Measurements from ENCODE around the gene KRT83.
"Not testable (repeated sequence)": the region's sequence is repeated elsewhere in the genome, so short reads cannot be mapped to it uniquely, and the experiment has no call there.

Gene KRT83

GRCh38 chr12:52308806-52309425, 12.3 kb downstream of the KRT83 start:
- DNase-seq (ENCODE audit: low read depth) = no peak

DNA sequence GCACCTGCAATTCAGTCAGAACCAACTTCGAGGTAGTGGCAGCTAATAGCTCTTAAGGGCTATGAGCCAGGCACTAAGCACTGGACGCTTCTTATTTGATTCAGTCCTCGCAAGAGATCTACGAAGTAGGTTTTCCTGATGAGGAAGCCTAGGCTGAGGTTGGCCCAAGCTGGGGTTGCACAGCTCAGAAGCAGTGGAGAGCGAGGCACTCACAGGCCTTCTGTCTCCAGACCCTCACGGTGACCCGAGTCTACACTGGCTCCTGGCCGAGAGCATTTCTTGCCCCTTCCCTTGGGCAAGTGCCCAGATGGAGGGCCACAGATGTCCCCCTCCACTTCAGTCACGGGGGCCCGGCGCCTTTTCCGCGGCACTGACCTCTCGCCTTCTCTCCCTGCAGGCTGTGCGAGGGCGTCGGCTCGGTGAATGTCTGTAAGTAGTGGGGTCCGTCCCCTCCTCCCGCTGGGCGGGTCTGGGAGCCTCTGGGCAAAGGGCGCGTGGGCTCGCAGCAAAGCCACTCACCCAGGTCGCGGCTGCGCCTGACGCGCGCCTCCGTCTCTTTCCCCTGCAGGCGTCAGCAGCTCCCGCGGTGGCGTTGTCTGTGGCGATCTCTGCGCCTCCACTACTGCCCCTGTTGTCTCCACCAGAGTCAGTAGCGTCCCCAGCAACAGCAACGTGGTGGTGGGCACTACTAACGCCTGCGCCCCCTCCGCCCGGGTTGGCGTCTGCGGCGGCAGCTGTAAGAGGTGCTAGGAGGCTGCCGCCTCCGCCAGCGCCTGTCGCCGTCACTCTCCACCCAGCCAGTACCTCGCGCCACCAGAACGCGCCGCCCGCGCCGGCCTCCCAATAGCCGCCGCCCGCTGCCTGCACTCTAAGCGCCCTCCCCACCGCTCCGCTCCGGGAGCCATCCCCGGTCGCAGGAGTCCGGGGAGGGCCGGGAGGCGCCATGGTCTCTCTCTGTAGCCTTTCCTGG, 13.1 kb downstream of the KRT83 start:
- DNase-seq (ENCODE audit: low read depth) = no peak

- no peak for DNase-seq (ENCODE audit: low read depth)
These were observed 14.5 kb downstream of the KRT83 start for GRCh38 chr12:52306731-52307130.

GRCh38 chr12:52305921-52306705, 15.1 kb downstream of the KRT83 start:
- DNase-seq (ENCODE audit: low read depth) = no peak

- DNase-seq (ENCODE audit: low read depth) = not testable (repeated sequence)
These were observed 16.2 kb downstream of the KRT83 start for GRCh38 chr12:52304941-52305411.

- not testable (repeated sequence) for DNase-seq (ENCODE audit: low read depth)
These were observed 18.8 kb downstream of the KRT83 start for GRCh38 chr12:52302242-52302914.

- not testable (repeated sequence) for DNase-seq (ENCODE audit: low read depth)
These were observed 19.5 kb downstream of the KRT83 start for GRCh38 chr12:52301721-52302120.

DNA sequence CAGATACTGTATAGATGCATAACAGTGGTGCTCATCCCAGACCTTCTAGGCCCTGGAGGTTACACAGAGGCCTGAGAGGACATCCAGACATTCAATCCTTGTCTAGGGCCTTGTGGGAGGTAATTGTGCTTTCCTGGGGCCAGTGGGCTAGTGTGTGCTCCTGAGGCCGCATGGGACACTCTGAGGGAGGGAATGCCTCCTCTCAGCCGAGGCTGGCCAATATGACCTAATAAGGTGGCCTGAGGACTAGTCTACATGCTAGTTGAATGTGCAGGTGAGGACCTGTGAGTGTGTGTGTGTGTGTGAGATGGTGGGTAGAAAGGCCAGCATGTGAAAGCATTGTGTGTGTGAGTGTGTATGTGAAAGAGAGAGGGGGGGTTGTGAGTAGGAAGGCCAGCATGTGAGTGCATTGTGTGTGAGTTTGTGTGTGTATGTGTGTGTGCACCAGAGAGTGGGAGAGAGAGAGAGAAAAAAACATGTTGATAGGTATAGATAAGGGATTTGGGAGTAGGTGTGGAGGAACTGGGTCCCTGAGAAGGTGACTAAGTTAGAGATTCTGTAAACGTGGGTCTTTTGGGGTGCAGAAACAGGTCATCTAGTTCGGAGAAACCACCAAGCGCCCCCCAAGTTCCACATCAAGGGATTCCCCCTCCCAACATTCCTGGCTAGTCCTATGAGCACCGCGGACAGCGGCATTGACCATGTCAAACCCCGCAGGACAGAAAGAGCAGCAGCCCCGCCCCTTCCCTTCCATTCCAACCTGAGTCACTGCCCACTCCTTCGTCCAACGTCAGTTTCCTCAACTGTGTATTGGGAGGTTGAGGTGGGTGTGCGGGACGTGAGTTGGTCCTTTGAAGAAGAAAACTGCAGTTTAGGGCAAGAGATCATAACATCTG, 20.2 kb downstream of the KRT83 start:
- DNase-seq (ENCODE audit: low read depth) = no peak

DNA sequence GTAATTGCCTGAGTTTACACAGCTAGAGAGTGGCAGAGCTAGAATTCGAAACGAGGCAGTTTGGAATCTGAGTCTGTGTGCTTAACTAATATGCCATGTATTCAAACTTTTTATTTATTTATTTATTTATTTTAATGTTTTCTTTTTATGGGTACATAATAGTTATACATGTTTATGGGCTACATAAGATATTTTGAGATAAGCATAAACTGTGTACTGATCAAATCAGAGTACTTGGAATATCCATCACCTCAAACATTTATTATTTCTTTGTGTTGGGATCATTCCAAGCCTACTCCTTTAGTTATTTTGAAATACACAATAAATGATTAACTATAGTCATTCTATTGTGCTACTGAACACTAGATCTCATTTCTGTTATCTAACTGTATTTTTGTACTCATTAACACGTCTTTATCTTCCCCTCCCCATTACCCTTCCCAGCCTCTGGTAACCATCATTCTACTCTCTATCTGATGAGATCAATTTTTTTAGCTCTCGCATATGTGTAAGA, 22.5 kb downstream of the KRT83 start:
- DNase-seq (ENCODE audit: low read depth) = no peak

DNA sequence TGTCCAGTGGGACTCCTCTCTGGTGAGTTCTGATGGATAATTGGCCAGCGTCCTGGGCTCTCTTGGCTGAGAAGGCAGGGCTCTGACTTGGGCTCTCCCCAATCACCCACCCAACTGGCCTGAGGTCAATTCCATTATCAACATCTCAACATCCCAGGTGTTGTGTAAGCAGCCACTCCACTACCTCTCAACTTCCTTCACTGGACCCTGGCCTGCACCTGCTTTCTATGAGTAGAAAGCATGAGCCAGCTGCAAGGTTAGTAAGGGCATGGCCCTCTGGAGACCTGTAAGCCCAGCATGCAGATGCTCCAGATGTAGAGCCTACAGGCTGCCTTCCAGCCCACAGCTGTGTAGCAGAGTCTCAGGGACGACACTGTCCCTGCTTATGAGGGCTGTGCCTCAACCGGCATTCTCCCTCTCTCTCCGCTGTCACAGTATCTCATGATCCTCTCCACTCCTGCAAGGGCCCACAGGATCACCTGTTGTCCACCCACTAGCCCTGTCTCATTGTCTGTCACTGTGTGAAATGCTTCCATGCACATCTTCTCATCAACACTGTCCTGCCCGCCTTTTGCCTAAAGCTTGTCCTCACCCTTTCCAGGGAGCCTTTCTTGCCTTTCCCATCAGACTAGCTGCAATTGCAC, 24.5 kb downstream of the KRT83 start:
- DNase-seq (ENCODE audit: low read depth) = no peak

DNA sequence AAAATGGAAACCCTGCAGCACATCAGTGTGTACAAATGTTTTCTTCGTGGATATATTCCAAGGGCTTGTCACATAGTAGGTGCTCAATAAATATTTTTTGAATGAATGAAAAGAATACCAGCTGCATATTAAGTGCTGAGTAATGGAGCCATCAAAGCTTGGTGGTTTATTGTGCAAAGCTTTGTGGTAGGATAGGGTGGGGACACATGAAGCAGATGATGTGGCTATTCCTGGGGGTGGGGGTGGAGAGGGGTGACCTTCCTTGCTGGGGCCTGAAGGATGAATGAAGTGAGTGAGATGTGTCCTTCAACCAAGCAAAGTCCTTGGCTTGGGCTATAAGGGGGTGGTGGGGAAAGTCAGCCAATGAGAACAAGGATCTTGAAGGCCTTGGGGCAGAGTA, 25.5 kb downstream of the KRT83 start:
- DNase-seq (ENCODE audit: low read depth) = no peak

GRCh38 chr12:52294803-52295202, 26.4 kb downstream of the KRT83 start:
- no peak for DNase-seq (ENCODE audit: low read depth)

- no peak for DNase-seq (ENCODE audit: low read depth)
These were observed 27.3 kb downstream of the KRT83 start for GRCh38 chr12:52293926-52294325.

GRCh38 chr12:52291267-52291935, 29.8 kb downstream of the KRT83 start, which contains the start of gene KRT81:
TSS of gene KRT81 (minus strand) at chr12:52291534. CDS start at chr12:52291465, 69 bp downstream.
- no peak for DNase-seq (ENCODE audit: low read depth)

DNA sequence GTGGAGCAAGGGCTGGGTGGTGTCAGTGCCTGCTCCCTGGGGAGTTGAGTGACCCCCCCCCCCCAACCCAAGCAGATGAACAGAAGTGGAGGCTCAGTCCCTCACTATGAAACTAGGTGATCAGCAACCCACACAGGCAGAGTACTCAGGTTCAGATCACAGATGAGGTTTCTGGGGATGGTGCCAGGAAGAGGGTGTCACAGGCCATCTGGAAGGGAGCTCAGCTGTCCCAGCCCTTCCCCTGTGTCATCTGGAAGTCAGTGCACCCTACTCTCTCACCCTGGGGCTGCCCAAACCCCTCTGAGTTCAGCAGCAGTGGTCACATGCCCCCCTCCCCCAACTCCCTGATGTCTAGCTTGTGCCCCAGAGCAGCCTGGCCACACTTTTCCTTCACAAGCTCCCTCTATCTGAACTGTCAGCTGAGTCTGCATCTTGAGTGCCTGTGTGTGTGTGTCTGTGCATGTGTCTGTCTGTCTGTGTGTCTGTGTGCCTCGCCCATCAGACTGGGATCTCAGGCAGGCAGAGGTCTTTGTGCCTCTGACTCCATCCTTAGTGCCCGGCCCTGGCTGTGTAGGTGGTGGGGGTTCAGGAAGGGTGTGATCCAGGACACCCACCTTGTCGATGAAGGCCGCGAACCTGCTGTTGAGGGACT, 30.6 kb downstream of the KRT83 start:
- not testable (repeated sequence) for DNase-seq (ENCODE audit: low read depth)

- DNase-seq (ENCODE audit: low read depth) = not testable (repeated sequence)
These were observed 33.1 kb downstream of the KRT83 start for GRCh38 chr12:52287816-52288805.

Data from stimulated activated CD8-positive, alpha-beta memory T cell treated with anti-CD3 and anti-CD28 coated beads, Interleukin-15, amount 100 ng/mL, for 1 hour (primary cell).